K562 (cell line): ENCODE data around the gene TNFAIP8L2. TPM values are rescaled to one million over a fixed set of nuclear protein-coding genes. Genes with fewer than 3 reads are reported as not detected.

Source experiments
- ATAC-seq: fragments of 200-7000 bp; cut with Tn5 transposase; 3 replicates; pipeline ENCODE4 v1.9.1; 2020; ENCODE audit warnings: moderate library complexity
- BruUV-seq: library from RNA; stranded (reverse); fragments of 400-500 nt; replicated peaks from 2 replicates; lab custom pipeline; 2021; lab: Mats Ljungman, UMichigan
- CTCF ChIA-PET: fragments of 300-600 bp; formaldehyde crosslinking; extraction: SDS; loops from one replicate; lab custom pipeline; 2021; ENCODE audit warnings: low intra/inter-chr PET ratio; lab: Yijun Ruan, JAX
- POLR2A ChIA-PET: fragments of 300-600, 350-650 bp; sonication (Branson Sonifier 250); formaldehyde crosslinking; extraction: SDS; loops from one replicate; lab custom pipeline; 2021; ENCODE audit warnings: antibody characterized with exemption, inconsistent platforms; lab: Yijun Ruan, JAX
- DNase-seq, 4 experiments: peaks; one replicate each; pipeline versions ENCODE4 v3.0.0 to v3.0.0-alpha.2; 2011 to 2018; ENCODE audit warnings: low spot score in 3 of 4, mixed read lengths in 3 of 4; ENCODE audit errors: extremely low read depth in 1 of 4
- FAIRE-seq: peaks from 2 replicates; lab custom pipeline; 2011; peaks lifted over from hg19 to GRCh38; lab: Jason Lieb, UNC
- H2AFZ ChIP-seq: 2 replicates; pipeline ENCODE4 v1.6.0; 2011; ENCODE audit warnings: low read depth, low read length, control low read depth, inconsistent platforms
- H3K27ac ChIP-seq: fragments of 200-600 bp; 3 replicates; pipeline ENCODE4 v1.8.0; 2011; ENCODE audit warnings: low read depth, mild to moderate bottlenecking, control low read depth, inconsistent platforms, low read length, moderate library complexity, mixed read lengths; ENCODE audit errors: extremely low read depth
- H3K27me3 ChIP-seq, 2 experiments: fragments of 300-600 bp in 1 of 2; 2 replicates in 1 of 2; 3 replicates in 1 of 2; pipeline versions ENCODE4 v1.6.0 to v1.8.0; 2011; ENCODE audit warnings: inconsistent platforms in 2 of 2, low read length in 2 of 2, mild to moderate bottlenecking in 1 of 2, mixed read lengths in 1 of 2, moderate library complexity in 1 of 2; ENCODE audit not compliant: control insufficient read depth in 2 of 2, insufficient read depth in 2 of 2
- H3K36me3 ChIP-seq: fragments of 300-600 bp; 3 replicates; pipeline ENCODE4 v1.8.0; 2011; ENCODE audit warnings: mild to moderate bottlenecking, low read length, inconsistent platforms; ENCODE audit not compliant: control insufficient read depth, insufficient read depth
- H3K4me1 ChIP-seq, 2 experiments: fragments of 200-600 bp in 1 of 2; replicated peaks in 1 of 2; 2 replicates in 1 of 2; 3 replicates in 1 of 2; pipeline versions ENCODE4 v1.5.1 to v1.8.0; 2011; ENCODE audit warnings: inconsistent platforms in 2 of 2, low read length in 2 of 2, mild to moderate bottlenecking in 1 of 2, mixed read lengths in 1 of 2, moderate library complexity in 1 of 2; ENCODE audit not compliant: control insufficient read depth in 2 of 2, insufficient read depth in 2 of 2
- H3K4me2 ChIP-seq: 2 replicates; pipeline ENCODE4 v1.6.1; 2011; ENCODE audit warnings: low read length, control low read depth, inconsistent platforms, mixed read lengths; ENCODE audit not compliant: insufficient read depth
- H3K4me3 ChIP-seq: fragments of 200-600 bp; sonication (generic), shearing (Covaris generic); 2 replicates; pipeline ENCODE4 v1.5.1; 2016; ENCODE audit warnings: control low read depth, inconsistent platforms
- H3K79me2 ChIP-seq: fragments of 200-600 bp; 3 replicates; pipeline ENCODE4 v1.8.0; 2011; ENCODE audit warnings: low read length, inconsistent platforms; ENCODE audit not compliant: control insufficient read depth, insufficient read depth
- H3K9ac ChIP-seq, 2 experiments: 2 replicates each; pipeline versions ENCODE4 v1.6.0 to v1.6.1; 2011; ENCODE audit warnings: low read depth in 2 of 2, low read length in 2 of 2, control low read depth in 1 of 2, inconsistent platforms in 1 of 2, mild to moderate bottlenecking in 1 of 2, mixed read lengths in 1 of 2; ENCODE audit not compliant: insufficient read depth in 1 of 2
- H3K9me1 ChIP-seq: one replicate; pipeline ENCODE4 v1.6.0; 2011; ENCODE audit warnings: inconsistent platforms, mild to moderate bottlenecking, low read length, moderate library complexity; ENCODE audit not compliant: control insufficient read depth, insufficient read depth
- H3K9me3 ChIP-seq: replicated peaks from 2 replicates; pipeline ENCODE4 v1.5.1; 2011; ENCODE audit warnings: low read depth, low read length, inconsistent platforms; ENCODE audit not compliant: control insufficient read depth, insufficient read depth
- H4K20me1 ChIP-seq: replicated peaks from 2 replicates; pipeline ENCODE4 v1.6.1; 2011; ENCODE audit warnings: low read length, inconsistent platforms, mixed read lengths; ENCODE audit not compliant: control insufficient read depth, insufficient read depth
- ATF4 ChIP-seq: fragments of 450-650 bp; formaldehyde crosslinking; IDR thresholded peaks from 2 replicates; pipeline ENCODE4 v1.4.0; 2022; ENCODE audit warnings: mild to moderate bottlenecking, moderate library complexity
- CBFA2T3 ChIP-seq: fragments of 450-650 bp; IDR thresholded peaks from 2 replicates; pipeline ENCODE4 v1.6.1; 2017
- CHAMP1 ChIP-seq: fragments of 450-650 bp; IDR thresholded peaks from 2 replicates; pipeline ENCODE4 v1.6.1; 2016; ENCODE audit warnings: mild to moderate bottlenecking
- DMBX1 ChIP-seq: fragments of 250-450 bp; sonication (Bioruptor Pico); IDR thresholded peaks from 2 replicates; pipeline ENCODE4 v1.8.0; 2022; ENCODE audit warnings: inconsistent platforms, mild to moderate bottlenecking, moderate library complexity, borderline replicate concordance
- ELF1 ChIP-seq: fragments of 200-800 bp; sonication (Bioruptor generic); IDR thresholded peaks from 2 replicates; pipeline ENCODE4 v1.6.1; 2016; ENCODE audit warnings: missing genetic modification characterization, missing compliant biosample characterization
- MAX ChIP-seq: sonication (generic); formaldehyde crosslinking; IDR thresholded peaks from 2 replicates; pipeline ENCODE4 v1.9.0; 2022; ENCODE audit warnings: mild to moderate bottlenecking, missing genetic modification reagents
- MAZ ChIP-seq, 2 experiments: fragments of 450-650 bp in 1 of 2; sonication (generic) in 1 of 2; formaldehyde crosslinking; IDR thresholded peaks in 1 of 2; conservative IDR thresholded peaks in 1 of 2; 2 replicates each; pipeline versions ENCODE4 v1.4.0 to v1.5.0; 2020; ENCODE audit warnings: mild to moderate bottlenecking in 1 of 2, missing genetic modification reagents in 1 of 2
- RAD21 ChIP-seq, 2 experiments: fragments of 250-450 bp in 1 of 2; fragments of 450-650 bp in 1 of 2; sonication (Bioruptor Pico) in 1 of 2; formaldehyde crosslinking in 1 of 2; IDR thresholded peaks in 1 of 2; conservative IDR thresholded peaks in 1 of 2; 2 replicates each; pipeline versions ENCODE4 v1.4.0 to v1.8.0; 2020 to 2022; ENCODE audit warnings: mild to moderate bottlenecking in 2 of 2, moderate library complexity in 1 of 2
- SNAPC5 ChIP-seq: fragments of 250-450 bp; sonication (Bioruptor Pico); IDR thresholded peaks from 2 replicates; pipeline ENCODE4 v1.8.0; 2021; ENCODE audit warnings: moderate library complexity, mild to moderate bottlenecking, inconsistent platforms
- WGBS: fragments of 100-300 bp; shearing (Covaris generic); methylation state at CpG from one replicate; pipeline ENCODE4 v1.1.6; 2016; ENCODE audit warnings: low coverage, mixed read lengths; ENCODE audit not compliant: insufficient coverage; ENCODE audit errors: missing lambda C conversion rate; 5-methylcytosine and 5-hydroxymethylcytosine counted together
- in situ Hi-C: fragments of 300-500 bp; cut with MboI; formaldehyde crosslinking; loops from 4 replicates; pipeline ENCODE4 v1.15.0; 2018; ENCODE audit warnings: inconsistent platforms, mixed read lengths
- intact Hi-C: fragments of 100-400 bp; cut with micrococcal nuclease; formaldehyde crosslinking; loops from 2 replicates; pipeline ENCODE4 v1.14.2; 2022
- polyA plus RNA-seq, 8 experiments: library from polyadenylated mRNA; depleted of rRNA in 4 of 8; stranded (reverse) in 5 of 8; unstranded in 3 of 8; fragments of >200 nt; fragmentation: Nextera tagmentation in 2 of 8; fragmentation: Illumina TruSeq in 1 of 8; extraction: Ambion mirVana in 2 of 8; extraction: Trizol in 1 of 8; gene quantifications; 2 replicates each; pipeline versions ENCODE4 v1.2.1 to v1.2.3, GENCODE V29; 2011 to 2014; ENCODE audit warnings: inconsistent platforms in 1 of 8, missing spikeins in 1 of 8
- total RNA-seq, 7 experiments: library from RNA; depleted of rRNA in 6 of 7; stranded (reverse); fragments of >200 nt in 6 of 7; fragmentation: Illumina TruSeq in 2 of 7; extraction: Trizol in 2 of 7; gene quantifications; 2 replicates each; pipeline versions ENCODE4 v1.2.1 to v1.2.3, GENCODE V29; 2011 to 2021; ENCODE audit warnings: low replicate concordance in 1 of 7

TNFAIP8L2 gene
- total and polyA plus RNA-seq, 9 of the 15 experiments (the other 6 are each of a cell fraction or from before 2014, with no cell fraction given) = 0.05 to 1.7 (median 0.52) TPM

- ChIA-PET CTCF (no interaction called here), POLR2A (interaction anchor here (0.6 to 1.0 kb wide), 2 partner anchors 89 to 134 kb away, joined by 3 to 4 read pairs; no protein-coding TSS in a partner anchor)
- Histone ChIP-seq H3K27me3 (no peaks in the 10 kb centered on the region), H3K4me1 (peaks cover 19 to 38% of the 10 kb centered on the region in 2 experiments; a peak in 4 of 5 replicates), H3K9me3 (no peaks in the 10 kb centered on the region), H3K79me2 (no peaks in the 10 kb centered on the region), H2AFZ (peak overlapping the region; percentile 82), H3K9ac (peak overlapping the region; percentile 39 to 40; a peak in 3 of 4 replicates), H3K27ac (no peak overlapping the region), H4K20me1 (no peaks in the 10 kb centered on the region; the same call in 1 of the 2 replicates), H3K4me2 (peak overlapping the region; percentile 82; the same call in 1 of the 2 replicates), H3K9me1 (no peaks in the 10 kb centered on the region)
- DNase-seq = no peak
- 17% methylated on average over 2 of the region's 2 CpGs for WGBS
- in situ Hi-C loops (no loop called here), intact Hi-C loops (no loop called here)
- ATAC-seq = no peak
- BruUV-seq = no TSS peak
- TF ChIP-seq ATF4 (no peak), CBFA2T3 (0 out of 2 replicates have a peak, but pooled peaks have one; percentile 24)
- TF ChIP-seq, all 486 proteins: peak for 1
- Histone ChIP-seq H3K4me3 (no peak overlapping the region), H3K36me3 (no peaks in the 10 kb centered on the region)
- FAIRE-seq = peak; percentile 63
Measured at GRCh38 chr1:151147665-151148064, 8.8 kb upstream of the TNFAIP8L2 start.

- DNase-seq (no peak), FAIRE-seq (no peak), ATAC-seq (peak; percentile 16; the same call in 2 of the 3 replicates)
- Histone ChIP-seq H3K36me3 (peaks cover 27% of the 10 kb centered on the region; the same call in 2 of the 3 replicates), H3K9ac (peak overlapping the region; percentile 13 to 24; a peak in 3 of 4 replicates), H3K9me3 (no peaks in the 10 kb centered on the region; the same call in 1 of the 2 replicates), H3K79me2 (no peaks in the 10 kb centered on the region), H4K20me1 (no peaks in the 10 kb centered on the region; the same call in 1 of the 2 replicates), H3K27ac (peak overlapping the region; percentile 10; the same call in 1 of the 3 replicates), H2AFZ (no peak overlapping the region), H3K4me1 (peaks cover 8 to 14% of the 10 kb centered on the region in 2 experiments; a peak in 4 of 5 replicates), H3K4me3 (no peak overlapping the region), H3K9me1 (no peaks in the 10 kb centered on the region), H3K4me2 (peak overlapping the region; percentile 38; the same call in 1 of the 2 replicates), H3K27me3 (no peaks in the 10 kb centered on the region)
- in situ Hi-C loops (loop anchor here (5.0 kb wide), 2 partner anchors 65 to 140 kb away; no protein-coding TSS in a partner anchor), intact Hi-C loops (no loop called here)
- POLR2A ChIA-PET = interaction anchor here (0.5 to 1.6 kb wide), 5 partner anchors 7 to 106 kb away, joined by 3 to 7 read pairs (median 3); no protein-coding TSS in a partner anchor
- CTCF ChIA-PET = interaction anchor here (0.7 to 4.6 kb wide), 3 partner anchors 57 to 231 kb away, joined by 3 to 51 read pairs (median 23); partner anchors contain the start of gene SETDB1
- no TSS peak for BruUV-seq
- WGBS = 41% methylated on average over 5 of the region's 6 CpGs
- TF ChIP-seq MAZ (CRISPR knock-in tag; conservative IDR thresholded peaks at IDR 0.05 in 1 of 2, IDR thresholded peaks at IDR 0.05 in 1 of 2) (0 out of 4 replicates have a peak, but pooled peaks of 1 of the 2 experiments have one; percentile 44), SNAPC5 (no peak), ELF1 (no peak), DMBX1 (CRISPR knock-in tag) (0 out of 2 replicates have a peak, but pooled peaks have one; percentile 15), CHAMP1 (no peak), MAX (CRISPR knock-in tag) (peak; percentile 25; the same call in 1 of the 2 replicates), RAD21 (CRISPR knock-in tag; conservative IDR thresholded peaks at IDR 0.05 in 1 of 2, IDR thresholded peaks at IDR 0.05 in 1 of 2) (0 out of 4 replicates have a peak, but pooled peaks of 1 of the 2 experiments have one; percentile 13)
Measured at GRCh38 chr1:151157067-151157531, 650 bp downstream of the TNFAIP8L2 start.
